Pancreas (tissue), 10 donors: ENCODE measurements around the gene ITPR2. TPM values are rescaled to one million over a fixed set of nuclear protein-coding genes. Genes with fewer than 3 reads are reported as not detected.

Experiments used
- ATAC-seq, 4 donors: fragments of 200-7000 bp; cut with Tn5 transposase; one replicate each; pipeline versions ENCODE4 v1.8.0 to v1.9.1; 2020; ENCODE audit warnings: mild to moderate bottlenecking in 4 of 4, moderate library complexity in 4 of 4
- DNase-seq, 6 donors: peaks; one replicate each; pipeline ENCODE4 v3.0.0-alpha.2; 2020
- FAIRE-seq: peaks from 2 replicates; lab custom pipeline; 2012; peaks lifted over from hg19 to GRCh38; lab: Jason Lieb, UNC
- H3K27ac ChIP-seq, 4 donors: fragments of 200-600 bp; sonication (generic); 1 replicate in 3 of 4; 2 replicates in 1 of 4; pipeline versions ENCODE4 v1.5.0 to v1.8.0; 2020
- H3K27me3 ChIP-seq, 4 donors: fragments of 200-600 bp; one replicate each; pipeline ENCODE4 v1.8.0; 2021
- H3K36me3 ChIP-seq, 3 donors: fragments of 200-600 bp; sonication (generic) in 1 of 3; one replicate each; pipeline versions ENCODE4 v1.5.0 to v1.8.0; 2020 to 2021
- H3K4me1 ChIP-seq, 3 donors: fragments of 200-600 bp; one replicate each; pipeline ENCODE4 v1.8.0; 2021
- H3K4me3 ChIP-seq, 4 donors: fragments of 200-600 bp; sonication (generic) in 2 of 4; one replicate each; pipeline versions ENCODE4 v1.5.0 to v1.8.0; 2020 to 2021
- H3K9me3 ChIP-seq, 4 donors: fragments of 200-600 bp; one replicate each; pipeline ENCODE4 v1.8.0; 2021
- WGBS, 2 donors: extraction: QIAGEN DNeasy Blood & Tissue Kit; methylation state at CpG; one replicate each; pipeline ENCODE4 v1.1.7; 2013; 5-methylcytosine and 5-hydroxymethylcytosine counted together
- intact Hi-C, 3 donors: fragments of 100-400 bp; cut with DNase I; formaldehyde crosslinking; loops; one replicate each; pipeline versions ENCODE4 v1.11.1 to v1.14.2; 2022
- polyA plus RNA-seq, 2 donors: library from polyadenylated mRNA; stranded (reverse); fragments of 200-250 nt; gene quantifications; one replicate each; pipeline ENCODE4 v1.2.3, GENCODE V29; 2013
- total RNA-seq, 6 donors: library from RNA; stranded (reverse); fragmentation: NEBNext Ultra II Directional in 4 of 6; extraction: Animal tissue kit (Norgen Biotek cat#: 25700) in 4 of 6; gene quantifications; one replicate each; pipeline versions ENCODE4 v1.2.1 to v1.2.4, GENCODE V29; 2021 to 2023
- TF ChIP-seq, protein P1 (sequence below), 4 donors: fragments of 200-600 bp; sonication (generic) in 3 of 4; IDR thresholded peaks; one replicate each; pipeline versions ENCODE4 v1.5.0 to v1.8.0; 2021; ENCODE audit warnings: antibody characterized with exemption in 4 of 4
- donor health status: healthy with polysubstance abuse.
- donor health status: DM: no; HTN: no; CAD: no; lungs with moderate emphysema.
- donor health status: DM: no; HTN: no; CAD: no.
- donor health status: control.
- donor health status: control.
- donor health status: Bipolar disorder and iron deficiency.
- donor health status: DM: yes; HTN: yes; CAD: no.
- donor health status: DM: no; HTN: no; CAD: no.
- donor health status: DM: no; HTN: no; CAD: no.
- donor health status: DM: yes; HTN: yes; CAD: no.

The ITPR2 gene
- total and polyA plus RNA-seq, 8 donors: 3.3 to 51.8 (median 25.5) TPM

DNA sequence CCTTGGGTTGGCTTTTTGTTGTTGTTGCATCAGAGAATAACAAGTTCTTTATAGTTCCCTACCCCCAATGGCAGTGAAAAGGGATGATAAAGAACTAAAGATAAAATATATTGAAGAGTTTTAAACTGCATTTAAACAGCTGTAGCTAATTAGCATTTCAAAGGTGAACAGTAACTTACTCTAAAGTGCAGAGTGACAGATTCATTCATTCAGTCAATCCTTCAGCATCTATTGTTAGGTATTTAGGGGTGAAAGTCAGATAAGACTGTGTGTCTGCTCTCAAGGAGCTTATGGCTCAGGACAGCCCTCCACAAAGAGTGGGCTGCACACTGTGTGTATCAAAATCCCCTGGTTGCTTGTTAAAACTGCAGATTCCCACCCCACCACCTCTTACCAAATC, 491.5 kb downstream of the ITPR2 start:
- no peaks in the 10 kb centered on the region for H3K4me1 ChIP-seq
- no peak for FAIRE-seq
- H3K4me3 ChIP-seq: no peak overlapping the region
- H3K27ac ChIP-seq: no peak overlapping the region
- no peak for ATAC-seq
- H3K9me3 ChIP-seq: no peaks in the 10 kb centered on the region
- DNase-seq: no peak
- no peaks in the 10 kb centered on the region for H3K36me3 ChIP-seq
- TF ChIP-seq, protein P1, sequence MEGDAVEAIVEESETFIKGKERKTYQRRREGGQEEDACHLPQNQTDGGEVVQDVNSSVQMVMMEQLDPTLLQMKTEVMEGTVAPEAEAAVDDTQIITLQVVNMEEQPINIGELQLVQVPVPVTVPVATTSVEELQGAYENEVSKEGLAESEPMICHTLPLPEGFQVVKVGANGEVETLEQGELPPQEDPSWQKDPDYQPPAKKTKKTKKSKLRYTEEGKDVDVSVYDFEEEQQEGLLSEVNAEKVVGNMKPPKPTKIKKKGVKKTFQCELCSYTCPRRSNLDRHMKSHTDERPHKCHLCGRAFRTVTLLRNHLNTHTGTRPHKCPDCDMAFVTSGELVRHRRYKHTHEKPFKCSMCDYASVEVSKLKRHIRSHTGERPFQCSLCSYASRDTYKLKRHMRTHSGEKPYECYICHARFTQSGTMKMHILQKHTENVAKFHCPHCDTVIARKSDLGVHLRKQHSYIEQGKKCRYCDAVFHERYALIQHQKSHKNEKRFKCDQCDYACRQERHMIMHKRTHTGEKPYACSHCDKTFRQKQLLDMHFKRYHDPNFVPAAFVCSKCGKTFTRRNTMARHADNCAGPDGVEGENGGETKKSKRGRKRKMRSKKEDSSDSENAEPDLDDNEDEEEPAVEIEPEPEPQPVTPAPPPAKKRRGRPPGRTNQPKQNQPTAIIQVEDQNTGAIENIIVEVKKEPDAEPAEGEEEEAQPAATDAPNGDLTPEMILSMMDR (IDR thresholded peaks at IDR 0.05): no peak
- H3K27me3 ChIP-seq: no peaks in the 10 kb centered on the region
- intact Hi-C loops: no loop called here

DNA sequence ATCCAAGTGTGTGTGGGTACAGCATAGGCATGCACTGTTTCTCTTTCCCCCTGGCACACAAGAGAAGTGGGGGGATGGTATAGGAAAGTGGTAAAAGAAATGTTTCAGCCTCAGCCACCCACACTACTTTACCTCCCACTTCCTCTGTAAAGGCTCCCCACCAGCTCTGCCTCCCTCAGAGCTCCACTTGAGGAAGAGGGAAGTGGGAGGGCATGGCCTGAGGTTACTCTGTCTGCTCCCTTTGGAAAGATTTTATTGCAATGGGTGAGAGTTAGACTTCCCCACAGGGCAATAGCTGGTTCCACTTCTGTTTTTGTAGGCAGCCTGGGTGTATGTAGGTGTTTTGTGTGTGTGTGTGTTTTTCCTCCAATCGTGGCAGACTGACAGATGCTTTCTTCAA, 492.3 kb downstream of the ITPR2 start:
- Histone ChIP-seq H3K27me3 (no peaks in the 10 kb centered on the region), H3K9me3 (no peaks in the 10 kb centered on the region), H3K36me3 (no peaks in the 10 kb centered on the region), H3K27ac (no peak overlapping the region), H3K4me1 (no peaks in the 10 kb centered on the region), H3K4me3 (no peak overlapping the region)
- intact Hi-C loops: no loop called here
- TF ChIP-seq, protein P1 (IDR thresholded peaks at IDR 0.05): no peak
- 60 to 63% methylated on average over 1 of the region's 1 CpG for WGBS, 2 donors
- peak in 1 of 6 donors; percentile 27 for DNase-seq
- ATAC-seq: peak in 3 of 4 donors; percentile 36 to 87 (median 73)
- FAIRE-seq: no peak

- 96% methylated on average over 13 of the region's 13 CpGs for WGBS, 2 donors
- no peaks in the 10 kb centered on the region for H3K9me3 ChIP-seq
- no peak for DNase-seq
- H3K27me3 ChIP-seq: no peaks in the 10 kb centered on the region
- intact Hi-C loops: no loop called here
- no peak for FAIRE-seq
- ATAC-seq: no peak
- no peak overlapping the region for H3K4me3 ChIP-seq
- TF ChIP-seq, protein P1 (IDR thresholded peaks at IDR 0.05): no peak
- H3K27ac ChIP-seq: no peak overlapping the region
- H3K36me3 ChIP-seq: no peaks in the 10 kb centered on the region
- no peaks in the 10 kb centered on the region for H3K4me1 ChIP-seq
Observed at GRCh38 chr12:26339976-26340375, 493.0 kb downstream of the ITPR2 start.

DNA sequence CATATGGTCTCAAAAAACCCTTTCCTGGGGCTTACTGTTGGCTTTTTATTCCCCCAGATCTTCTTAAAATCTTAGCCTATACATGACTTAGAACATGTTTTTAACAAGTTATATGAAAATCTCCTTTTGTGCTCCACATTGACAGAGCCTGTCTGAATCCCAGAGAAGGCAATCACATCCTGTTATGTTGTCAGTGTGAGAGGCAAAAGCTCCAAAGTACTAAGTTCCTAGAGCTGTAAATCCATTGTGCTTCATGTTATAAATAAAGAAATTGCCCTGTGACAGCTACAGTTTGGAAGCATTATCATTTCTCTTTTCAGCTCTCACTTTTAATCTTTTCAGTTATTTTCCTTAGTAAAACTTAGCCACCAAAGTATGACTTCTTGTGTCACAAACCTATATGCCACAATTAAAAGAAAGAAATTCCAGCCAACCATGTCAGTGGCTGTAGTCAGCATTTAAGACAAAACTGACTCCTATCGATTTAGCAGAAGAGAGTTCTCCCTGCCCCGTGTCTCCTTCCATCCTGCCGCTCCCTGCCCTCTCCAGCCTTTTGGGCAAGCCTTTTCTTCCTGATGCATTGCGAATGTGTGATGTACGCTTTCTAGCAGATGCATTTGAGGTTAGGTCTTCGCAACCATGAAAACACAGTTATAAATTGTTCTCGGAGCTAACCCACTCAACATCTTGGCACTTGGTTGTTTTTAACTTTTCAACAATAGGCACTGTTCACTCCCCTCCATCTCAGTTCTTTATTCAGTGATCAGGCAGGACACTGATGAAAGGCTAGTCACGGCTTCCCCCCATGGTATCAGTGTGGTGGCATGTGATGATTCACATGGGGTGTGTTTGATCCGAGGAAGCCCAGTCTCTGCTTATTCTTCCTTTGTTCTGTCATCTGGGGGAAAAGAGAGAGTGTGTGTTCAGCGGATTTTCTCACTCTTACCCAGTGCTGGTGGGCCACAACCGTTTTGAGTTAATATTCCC, 494.1 kb downstream of the ITPR2 start:
- Histone ChIP-seq H3K27ac (no peak overlapping the region), H3K9me3 (no peaks in the 10 kb centered on the region), H3K4me1 (no peaks in the 10 kb centered on the region), H3K36me3 (no peaks in the 10 kb centered on the region), H3K4me3 (no peak overlapping the region), H3K27me3 (no peaks in the 10 kb centered on the region)
- WGBS, 2 donors: 88 to 90% methylated on average over 11 of the region's 11 CpGs
- intact Hi-C loops: no loop called here
- TF ChIP-seq, protein P1 (IDR thresholded peaks at IDR 0.05): no peak
- FAIRE-seq: no peak
- ATAC-seq: no peak
- no peak for DNase-seq

DNA sequence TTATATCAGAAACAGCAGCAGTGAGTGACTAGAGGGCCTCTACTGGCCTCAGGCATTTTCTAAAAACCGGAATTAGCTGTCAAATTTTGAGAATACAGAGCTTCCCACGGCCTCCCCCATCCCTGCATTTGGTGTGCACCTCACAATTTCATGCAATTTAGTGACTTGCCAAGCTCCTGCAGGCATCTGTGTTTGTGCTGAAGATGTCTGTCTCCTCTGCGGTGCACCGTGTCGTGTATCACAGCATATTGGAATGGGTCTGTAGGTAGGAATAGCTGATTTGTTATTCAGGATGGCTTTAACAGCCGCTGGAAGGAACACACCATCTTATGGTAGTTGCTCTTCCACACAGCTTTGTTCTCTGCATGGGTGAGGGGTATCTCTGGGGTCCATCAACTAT, 497.3 kb downstream of the ITPR2 start:
- intact Hi-C loops: no loop called here
- no peak overlapping the region for H3K27ac ChIP-seq
- H3K4me3 ChIP-seq: no peak overlapping the region
- H3K36me3 ChIP-seq: no peaks in the 10 kb centered on the region
- ATAC-seq: no peak
- DNase-seq: no peak
- 95% methylated on average over 6 of the region's 6 CpGs for WGBS, 2 donors
- FAIRE-seq: no peak
- TF ChIP-seq, protein P1 (IDR thresholded peaks at IDR 0.05): no peak
- no peaks in the 10 kb centered on the region for H3K27me3 ChIP-seq
- H3K9me3 ChIP-seq: no peaks in the 10 kb centered on the region
- no peaks in the 10 kb centered on the region for H3K4me1 ChIP-seq
